Stimulated activated CD4-positive, alpha-beta T cell treated with anti-CD3 and anti-CD28 coated beads, Interleukin-12 subunit alpha, Interleukin-12 subunit beta, amount 100 ng/mL, for 4 hours (primary cell): ENCODE measurements around the gene LRP1B.

Source experiments
- DNase-seq: peaks from one replicate; pipeline ENCODE4 v3.0.0-alpha.2; 2020

The LRP1B gene

GRCh38 chr2:141497272-141497671 is 633.5 kb downstream of the LRP1B start:
- DNase-seq, result no peak

- no peak for DNase-seq
Measured at GRCh38 chr2:141496810-141497209, 634.0 kb downstream of the LRP1B start.

GRCh38 chr2:141493936-141494335 is 636.9 kb downstream of the LRP1B start:
- DNase-seq, result no peak

GRCh38 chr2:141492816-141493215 is 638.0 kb downstream of the LRP1B start:
- no peak for DNase-seq

GRCh38 chr2:141490886-141491285 is 639.9 kb downstream of the LRP1B start:
- DNase-seq, result no peak

GRCh38 chr2:141482697-141483096 is 648.1 kb downstream of the LRP1B start:
- DNase-seq, result no peak

GRCh38 chr2:141475801-141476200 is 655.0 kb downstream of the LRP1B start:
- DNase-seq, result no peak

GRCh38 chr2:141468761-141469160 is 662.1 kb downstream of the LRP1B start:
- DNase-seq, result no peak

- no peak for DNase-seq
Measured at GRCh38 chr2:141467331-141467730, 663.5 kb downstream of the LRP1B start.

- no peak for DNase-seq
Measured at GRCh38 chr2:141464995-141465394, 665.8 kb downstream of the LRP1B start.

GRCh38 chr2:141458351-141458750 is 672.5 kb downstream of the LRP1B start:
- DNase-seq, result no peak

GRCh38 chr2:141455877-141456276 is 674.9 kb downstream of the LRP1B start:
- DNase-seq, result no peak

- no peak for DNase-seq
Measured at GRCh38 chr2:141455211-141455826, 675.5 kb downstream of the LRP1B start.

GRCh38 chr2:141440072-141440635 is 690.7 kb downstream of the LRP1B start:
- DNase-seq, result no peak

GRCh38 chr2:141439524-141439923 is 691.3 kb downstream of the LRP1B start:
- DNase-seq, result no peak

- DNase-seq, result no peak
Measured at GRCh38 chr2:141438536-141438935, 692.3 kb downstream of the LRP1B start.

- DNase-seq, result no peak
Measured at GRCh38 chr2:141437521-141437920, 693.3 kb downstream of the LRP1B start.

- no peak for DNase-seq
Measured at GRCh38 chr2:141423124-141423523, 707.7 kb downstream of the LRP1B start.

- no peak for DNase-seq
Measured at GRCh38 chr2:141417246-141417797, 713.5 kb downstream of the LRP1B start.

- DNase-seq, result no peak
Measured at GRCh38 chr2:141411419-141411818, 719.4 kb downstream of the LRP1B start.

- DNase-seq, result no peak
Measured at GRCh38 chr2:141399270-141399669, 731.5 kb downstream of the LRP1B start.

GRCh38 chr2:141393214-141393545 is 737.6 kb downstream of the LRP1B start:
- no peak for DNase-seq

- no peak for DNase-seq
Measured at GRCh38 chr2:141392517-141393213, 738.2 kb downstream of the LRP1B start.

GRCh38 chr2:141386168-141386567 is 744.6 kb downstream of the LRP1B start:
- DNase-seq, result no peak
